Measurements from ENCODE around the gene CRACR2A. TPM values are rescaled to one million over a fixed set of nuclear protein-coding genes. Genes with fewer than 3 reads are reported as not detected.

Gene CRACR2A
- total RNA-seq, 2 experiments from 2014 or later: 28.2 to 31.1 TPM

- peaks cover 67% of the 10 kb centered on the region for H3K36me3 ChIP-seq (ENCODE audit: insufficient read depth, low read length)
- peaks cover 17% of the 10 kb centered on the region; the same call in 1 of the 2 replicates for H3K9me3 ChIP-seq (ENCODE audit: low read length)
- TF ChIP-seq, protein P1, sequence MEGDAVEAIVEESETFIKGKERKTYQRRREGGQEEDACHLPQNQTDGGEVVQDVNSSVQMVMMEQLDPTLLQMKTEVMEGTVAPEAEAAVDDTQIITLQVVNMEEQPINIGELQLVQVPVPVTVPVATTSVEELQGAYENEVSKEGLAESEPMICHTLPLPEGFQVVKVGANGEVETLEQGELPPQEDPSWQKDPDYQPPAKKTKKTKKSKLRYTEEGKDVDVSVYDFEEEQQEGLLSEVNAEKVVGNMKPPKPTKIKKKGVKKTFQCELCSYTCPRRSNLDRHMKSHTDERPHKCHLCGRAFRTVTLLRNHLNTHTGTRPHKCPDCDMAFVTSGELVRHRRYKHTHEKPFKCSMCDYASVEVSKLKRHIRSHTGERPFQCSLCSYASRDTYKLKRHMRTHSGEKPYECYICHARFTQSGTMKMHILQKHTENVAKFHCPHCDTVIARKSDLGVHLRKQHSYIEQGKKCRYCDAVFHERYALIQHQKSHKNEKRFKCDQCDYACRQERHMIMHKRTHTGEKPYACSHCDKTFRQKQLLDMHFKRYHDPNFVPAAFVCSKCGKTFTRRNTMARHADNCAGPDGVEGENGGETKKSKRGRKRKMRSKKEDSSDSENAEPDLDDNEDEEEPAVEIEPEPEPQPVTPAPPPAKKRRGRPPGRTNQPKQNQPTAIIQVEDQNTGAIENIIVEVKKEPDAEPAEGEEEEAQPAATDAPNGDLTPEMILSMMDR (conservative IDR thresholded peaks at IDR 0.05; ENCODE audit: low read length): no peak
- no peak for TF ChIP-seq EZH2phosphoT487 (IDR thresholded peaks at IDR 0.05; ENCODE audit: borderline replicate concordance, low read depth, low read length)
- no peak overlapping the region for H3K4me3 ChIP-seq (ENCODE audit: low read depth, low read length, poor library complexity, severe bottlenecking)
- BruUV-seq (replicated peaks): no TSS peak
- no peaks in the 10 kb centered on the region for H3K79me2 ChIP-seq (ENCODE audit: insufficient read depth, low read depth, low read length)
- H3K9me2 ChIP-seq (ENCODE audit: insufficient read depth, low read length): no peaks in the 10 kb centered on the region
- H3K4me1 ChIP-seq (ENCODE audit: insufficient read depth, low read length, poor library complexity, severe bottlenecking): peaks cover 7% of the 10 kb centered on the region
- H3K4me2 ChIP-seq (ENCODE audit: low read length): no peak overlapping the region
- H3K27ac ChIP-seq (ENCODE audit: low read depth, low read length, poor library complexity, severe bottlenecking): no peak overlapping the region
- H4K20me1 ChIP-seq (ENCODE audit: insufficient read depth, low read length): no peaks in the 10 kb centered on the region
- DNase-seq (ENCODE audit: low spot score): no peak
- POLR2A ChIA-PET: no interaction called here
- intact Hi-C loops (cut with micrococcal nuclease; ENCODE audit: unreplicated experiment): no loop called here
- CTCF ChIA-PET (ENCODE audit: unreplicated experiment): no interaction called here
- no peak overlapping the region for H2AFZ ChIP-seq (ENCODE audit: low read length)
These were observed 34.8 kb downstream of the CRACR2A start for GRCh38 chr12:3718100-3718499.

DNA sequence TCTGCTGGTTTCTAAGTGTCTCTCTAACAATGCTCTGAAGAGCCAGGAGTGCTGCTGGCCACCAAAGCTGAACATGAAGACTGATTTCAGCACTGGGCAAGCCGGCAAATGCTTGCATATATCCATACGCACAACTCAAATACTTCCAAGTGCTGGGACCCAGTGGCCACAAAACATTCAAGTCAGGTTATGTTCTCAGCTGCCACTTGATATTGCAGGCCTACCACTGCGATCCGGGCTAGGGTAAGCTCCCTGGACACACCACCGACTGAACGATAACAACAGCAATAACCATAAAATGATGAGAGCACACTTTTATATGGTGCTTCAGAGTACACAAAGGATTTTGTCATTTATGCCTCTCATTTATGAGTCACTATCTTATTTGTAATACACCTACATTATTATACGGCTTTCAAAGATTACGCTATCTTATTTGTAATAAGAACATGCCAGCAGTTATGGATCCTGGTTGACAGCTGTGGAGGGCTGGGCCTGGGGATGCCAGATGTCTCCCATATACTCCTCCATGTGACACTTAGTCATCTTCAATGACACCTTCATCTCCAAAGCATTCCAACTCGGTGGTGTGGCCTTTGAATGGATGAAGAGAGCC is 35.5 kb downstream of the CRACR2A start:
- no TSS peak for BruUV-seq (replicated peaks)
- Histone ChIP-seq H3K36me3 (ENCODE audit: insufficient read depth, low read length) (peaks cover 67% of the 10 kb centered on the region), H2AFZ (ENCODE audit: low read length) (no peak overlapping the region), H3K27ac (ENCODE audit: low read depth, low read length, poor library complexity, severe bottlenecking) (no peak overlapping the region), H3K4me1 (ENCODE audit: insufficient read depth, low read length, poor library complexity, severe bottlenecking) (peaks cover 7% of the 10 kb centered on the region), H3K4me2 (ENCODE audit: low read length) (no peak overlapping the region), H3K4me3 (ENCODE audit: low read depth, low read length, poor library complexity, severe bottlenecking) (no peak overlapping the region), H4K20me1 (ENCODE audit: insufficient read depth, low read length) (no peaks in the 10 kb centered on the region), H3K79me2 (ENCODE audit: insufficient read depth, low read depth, low read length) (no peaks in the 10 kb centered on the region), H3K9me2 (ENCODE audit: insufficient read depth, low read length) (no peaks in the 10 kb centered on the region), H3K9me3 (ENCODE audit: low read length) (peaks cover 11% of the 10 kb centered on the region; the same call in 1 of the 2 replicates)
- ChIA-PET POLR2A (no interaction called here), CTCF (ENCODE audit: unreplicated experiment) (no interaction called here)
- intact Hi-C loops (cut with micrococcal nuclease; ENCODE audit: unreplicated experiment): no loop called here
- DNase-seq (ENCODE audit: low spot score): no peak
- no peak for TF ChIP-seq EZH2phosphoT487 (IDR thresholded peaks at IDR 0.05; ENCODE audit: borderline replicate concordance, low read depth, low read length)
- TF ChIP-seq, protein P1 (conservative IDR thresholded peaks at IDR 0.05; ENCODE audit: low read length): no peak

GRCh38 chr12:3715999-3716398 is 36.9 kb downstream of the CRACR2A start:
- H2AFZ ChIP-seq (ENCODE audit: low read length): no peak overlapping the region
- peaks cover 68% of the 10 kb centered on the region for H3K36me3 ChIP-seq (ENCODE audit: insufficient read depth, low read length)
- DNase-seq (ENCODE audit: low spot score): no peak
- H3K79me2 ChIP-seq (ENCODE audit: insufficient read depth, low read depth, low read length): no peaks in the 10 kb centered on the region
- intact Hi-C loops (cut with micrococcal nuclease; ENCODE audit: unreplicated experiment): no loop called here
- no peak overlapping the region for H3K27ac ChIP-seq (ENCODE audit: low read depth, low read length, poor library complexity, severe bottlenecking)
- no peaks in the 10 kb centered on the region for H3K9me2 ChIP-seq (ENCODE audit: insufficient read depth, low read length)
- H3K4me1 ChIP-seq (ENCODE audit: insufficient read depth, low read length, poor library complexity, severe bottlenecking): peaks cover 7% of the 10 kb centered on the region
- H3K4me2 ChIP-seq (ENCODE audit: low read length): no peak overlapping the region
- CTCF ChIA-PET (ENCODE audit: unreplicated experiment): no interaction called here
- POLR2A ChIA-PET: no interaction called here
- no peaks in the 10 kb centered on the region for H3K9me3 ChIP-seq (ENCODE audit: low read length)
- no peaks in the 10 kb centered on the region for H4K20me1 ChIP-seq (ENCODE audit: insufficient read depth, low read length)
- no peak for TF ChIP-seq EZH2phosphoT487 (IDR thresholded peaks at IDR 0.05; ENCODE audit: borderline replicate concordance, low read depth, low read length)
- TF ChIP-seq, protein P1 (conservative IDR thresholded peaks at IDR 0.05; ENCODE audit: low read length): no peak
- no TSS peak for BruUV-seq (replicated peaks)
- no peak overlapping the region for H3K4me3 ChIP-seq (ENCODE audit: low read depth, low read length, poor library complexity, severe bottlenecking)
